ENCODE measurements around the gene LYSMD3.

DNA sequence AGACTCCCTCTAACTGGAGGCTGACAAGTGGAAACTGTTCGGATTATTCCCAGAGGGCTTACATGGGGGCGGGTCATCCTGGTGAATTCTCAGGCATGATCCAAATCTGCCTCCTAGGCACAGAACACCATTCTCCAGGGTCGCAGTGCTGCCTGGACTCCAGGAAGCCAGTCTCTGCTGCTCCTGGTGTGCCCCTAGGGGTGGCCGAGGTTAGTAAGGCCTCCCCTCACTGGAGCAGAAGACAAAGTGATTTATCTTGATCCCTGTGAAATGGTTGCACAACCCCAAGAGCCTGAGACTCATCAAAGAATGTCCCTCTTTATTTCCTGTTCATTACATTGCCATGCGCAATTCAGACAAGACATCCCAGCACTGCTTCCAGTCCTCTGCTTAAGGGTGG, 46.3 kb upstream of the LYSMD3 start:
- TF ChIP-seq, protein P1, sequence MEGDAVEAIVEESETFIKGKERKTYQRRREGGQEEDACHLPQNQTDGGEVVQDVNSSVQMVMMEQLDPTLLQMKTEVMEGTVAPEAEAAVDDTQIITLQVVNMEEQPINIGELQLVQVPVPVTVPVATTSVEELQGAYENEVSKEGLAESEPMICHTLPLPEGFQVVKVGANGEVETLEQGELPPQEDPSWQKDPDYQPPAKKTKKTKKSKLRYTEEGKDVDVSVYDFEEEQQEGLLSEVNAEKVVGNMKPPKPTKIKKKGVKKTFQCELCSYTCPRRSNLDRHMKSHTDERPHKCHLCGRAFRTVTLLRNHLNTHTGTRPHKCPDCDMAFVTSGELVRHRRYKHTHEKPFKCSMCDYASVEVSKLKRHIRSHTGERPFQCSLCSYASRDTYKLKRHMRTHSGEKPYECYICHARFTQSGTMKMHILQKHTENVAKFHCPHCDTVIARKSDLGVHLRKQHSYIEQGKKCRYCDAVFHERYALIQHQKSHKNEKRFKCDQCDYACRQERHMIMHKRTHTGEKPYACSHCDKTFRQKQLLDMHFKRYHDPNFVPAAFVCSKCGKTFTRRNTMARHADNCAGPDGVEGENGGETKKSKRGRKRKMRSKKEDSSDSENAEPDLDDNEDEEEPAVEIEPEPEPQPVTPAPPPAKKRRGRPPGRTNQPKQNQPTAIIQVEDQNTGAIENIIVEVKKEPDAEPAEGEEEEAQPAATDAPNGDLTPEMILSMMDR (IDR thresholded peaks at IDR 0.05 in 4 of 5, conservative IDR thresholded peaks at IDR 0.05 in 1 of 5), result no peak
- no peak for TF ChIP-seq POLR2A (IDR thresholded peaks at IDR 0.05)

All from gastrocnemius medialis (tissue), 4 donors.